Bone marrow (tissue), 2 donors: ENCODE data around the gene SLC25A21.

Source experiments
- DNase-seq, 2 donors: peaks; one replicate each; lab custom pipeline; 2025; lab: John Stamatoyannopoulos, UW

Gene SLC25A21

DNA sequence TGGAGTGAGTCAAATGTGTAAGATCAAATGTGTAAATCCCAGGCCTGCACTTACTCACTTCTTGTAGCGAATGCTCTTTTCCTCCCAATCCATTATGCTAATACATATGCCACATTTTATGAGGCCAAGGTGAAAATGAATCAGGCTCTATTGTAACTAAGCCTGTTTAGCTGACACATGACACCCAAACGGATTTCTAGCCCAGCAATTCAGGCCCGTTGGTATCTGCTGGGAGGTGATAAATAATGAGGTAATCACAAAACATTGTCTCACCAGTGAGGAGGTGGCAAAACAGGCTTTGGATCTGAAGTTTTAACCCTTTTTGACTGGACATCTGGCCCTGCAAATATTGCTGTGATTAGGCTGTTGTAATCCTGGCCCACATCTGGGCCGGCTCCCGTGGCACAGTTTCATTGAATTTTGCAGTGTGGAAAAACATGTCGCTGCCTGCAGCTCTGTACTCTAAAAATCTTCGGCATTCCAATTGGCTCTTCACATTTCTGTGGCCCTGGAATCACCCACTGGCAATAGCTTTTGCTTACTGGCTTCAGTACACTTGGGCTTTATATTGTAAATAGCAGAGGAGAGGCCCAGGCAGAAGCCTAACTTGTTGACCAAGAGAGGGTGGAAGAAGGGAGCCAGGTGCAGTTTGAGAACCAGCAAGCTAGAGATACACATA lies 404.7 kb downstream of the SLC25A21 start:
- no peak for DNase-seq

DNA sequence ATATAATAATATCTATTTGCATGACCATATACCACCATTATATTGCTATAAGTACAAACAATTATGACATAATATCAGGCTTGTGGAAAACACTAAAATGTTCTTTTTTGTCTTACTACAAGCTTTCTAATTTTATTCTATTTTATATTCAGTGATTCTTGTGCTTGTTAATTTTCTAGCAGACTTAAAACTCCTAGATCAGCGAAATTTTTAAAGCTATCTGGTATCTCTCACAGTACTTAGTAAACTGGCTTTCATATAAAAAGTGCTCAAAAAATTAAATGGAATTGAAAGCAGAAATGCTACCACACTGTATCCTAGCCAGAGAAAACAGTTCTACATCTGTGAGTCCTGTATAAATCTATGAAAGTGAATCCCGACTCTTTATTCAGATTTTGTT lies 405.4 kb downstream of the SLC25A21 start:
- DNase-seq, result no peak

- no peak for DNase-seq
These were observed 414.4 kb downstream of the SLC25A21 start for GRCh38 chr14:36757734-36758601.

DNA sequence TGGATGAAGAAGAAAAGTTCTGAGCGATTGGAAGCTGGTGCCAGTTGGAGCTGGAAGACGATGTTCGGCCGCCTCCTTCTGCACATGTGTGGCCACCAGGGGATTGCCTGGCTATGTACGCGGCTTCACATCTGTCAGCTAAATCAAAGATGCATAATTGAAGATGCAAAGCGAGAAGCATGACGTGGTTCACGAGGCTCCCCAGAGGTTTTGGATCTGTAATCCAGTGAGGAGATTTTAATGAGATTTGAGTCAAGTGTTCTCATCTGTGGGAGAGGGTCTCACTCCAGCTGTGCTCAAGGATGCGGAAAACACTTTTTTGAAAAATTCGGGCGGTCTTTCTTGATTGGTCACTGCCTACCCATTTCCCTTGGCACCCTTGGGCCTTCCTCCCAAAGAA lies 416.2 kb downstream of the SLC25A21 start:
- DNase-seq, result no peak

DNA sequence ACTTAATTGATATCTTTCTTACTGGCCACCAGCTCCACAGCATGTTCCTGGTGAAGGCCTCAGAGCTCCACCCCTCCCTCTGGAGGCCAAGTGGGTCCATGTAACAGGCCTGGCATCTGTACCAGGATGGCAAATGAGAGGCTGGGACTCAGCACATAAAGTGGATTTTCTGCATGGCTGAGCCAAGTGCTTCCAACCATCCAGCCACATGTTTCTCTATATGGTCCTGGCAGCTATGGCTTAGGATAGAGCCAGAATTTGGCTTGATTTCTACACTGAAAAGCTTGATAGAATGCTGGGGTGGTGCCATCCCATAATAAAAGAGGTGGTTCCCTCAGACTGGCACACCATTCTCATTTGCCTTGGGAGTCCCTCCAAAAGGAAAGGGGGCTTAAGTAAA lies 416.6 kb downstream of the SLC25A21 start:
- DNase-seq, result no peak

DNA sequence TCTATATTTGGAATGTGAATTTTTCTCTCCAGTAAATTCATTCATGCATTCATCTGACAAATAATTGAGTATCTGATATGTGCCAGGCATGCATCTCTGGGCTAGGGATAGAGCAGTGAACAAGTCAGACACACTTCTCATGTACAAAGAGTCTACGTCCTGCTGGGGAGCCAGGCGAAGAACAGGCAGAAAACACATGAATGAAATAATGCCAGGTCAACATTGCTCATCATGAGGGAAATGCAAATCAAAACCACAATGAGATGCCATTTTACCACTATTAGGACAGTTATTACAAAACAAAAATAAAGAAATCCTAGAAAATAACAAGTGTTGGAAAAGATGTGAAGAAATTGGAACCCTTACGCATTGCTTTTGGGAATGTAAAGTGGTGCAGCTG lies 420.5 kb downstream of the SLC25A21 start:
- DNase-seq, result no peak

- no peak for DNase-seq
These were observed 421.3 kb downstream of the SLC25A21 start for GRCh38 chr14:36751106-36751505.

GRCh38 chr14:36750244-36750643 lies 422.2 kb downstream of the SLC25A21 start:
- no peak for DNase-seq

DNA sequence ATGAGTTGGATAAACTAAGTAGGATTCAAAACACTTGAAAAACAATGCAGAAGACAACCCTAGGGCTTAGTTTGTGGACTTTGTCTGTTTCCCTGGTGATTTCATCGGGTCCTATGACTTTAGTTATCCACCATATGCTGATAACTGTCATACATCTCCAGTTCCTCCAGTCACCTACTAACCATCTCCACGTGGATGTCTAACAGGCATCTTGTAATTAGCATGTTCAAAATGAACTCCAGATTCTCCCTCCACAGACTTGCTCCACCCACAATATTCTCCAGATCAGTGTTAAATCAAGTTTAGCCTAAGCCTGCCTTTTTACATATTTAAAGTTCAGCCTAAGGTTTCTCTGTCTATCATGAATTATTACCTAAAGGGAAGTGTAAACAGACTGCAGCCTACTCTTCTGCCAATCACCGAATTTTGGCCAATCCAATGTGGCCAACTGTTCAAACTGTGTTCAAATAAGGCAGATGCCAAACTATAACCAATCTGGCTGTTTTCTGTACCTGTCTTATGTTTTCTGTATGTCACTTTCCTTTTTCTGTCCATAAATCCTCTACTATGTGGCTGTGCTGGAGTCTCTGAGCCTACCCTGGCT lies 423.7 kb downstream of the SLC25A21 start:
- DNase-seq, result no peak

GRCh38 chr14:36747411-36748184 lies 424.8 kb downstream of the SLC25A21 start:
- no peak for DNase-seq

DNA sequence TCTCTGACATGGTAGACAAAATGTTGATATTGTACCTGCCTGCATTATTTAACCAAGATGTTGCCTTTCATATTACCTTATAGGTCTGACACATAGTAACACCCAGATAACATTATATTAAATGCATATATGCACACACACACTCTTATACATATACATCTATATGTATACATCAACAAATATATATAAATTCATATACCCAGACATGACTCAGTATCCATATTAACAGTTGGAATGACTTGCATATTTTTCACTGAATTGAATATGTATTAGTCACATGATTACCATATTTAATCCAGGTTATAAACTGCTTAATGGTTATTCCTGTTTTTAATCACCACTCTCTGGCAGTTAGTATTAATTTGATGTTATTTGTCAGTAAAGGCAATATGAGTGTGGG lies 425.5 kb downstream of the SLC25A21 start:
- no peak for DNase-seq

DNA sequence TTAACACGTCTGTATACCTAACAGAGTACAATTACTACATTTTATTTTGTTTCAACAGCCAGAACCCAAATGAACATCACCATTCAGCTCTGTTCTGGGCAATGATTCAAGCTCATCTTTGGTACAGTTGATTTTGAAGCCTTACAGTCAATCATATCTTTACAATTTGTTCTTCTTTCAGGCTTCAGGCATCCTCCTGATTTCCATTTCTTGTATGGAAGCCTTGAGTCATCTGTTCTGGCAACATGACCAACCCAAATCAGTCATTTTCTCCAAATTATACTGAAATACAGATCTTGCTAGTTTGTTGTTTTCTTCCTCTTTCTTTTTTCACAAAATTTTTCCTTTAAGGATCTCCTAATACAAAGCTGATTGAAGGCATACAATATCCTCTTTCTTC lies 430.5 kb downstream of the SLC25A21 start:
- DNase-seq, result no peak

DNA sequence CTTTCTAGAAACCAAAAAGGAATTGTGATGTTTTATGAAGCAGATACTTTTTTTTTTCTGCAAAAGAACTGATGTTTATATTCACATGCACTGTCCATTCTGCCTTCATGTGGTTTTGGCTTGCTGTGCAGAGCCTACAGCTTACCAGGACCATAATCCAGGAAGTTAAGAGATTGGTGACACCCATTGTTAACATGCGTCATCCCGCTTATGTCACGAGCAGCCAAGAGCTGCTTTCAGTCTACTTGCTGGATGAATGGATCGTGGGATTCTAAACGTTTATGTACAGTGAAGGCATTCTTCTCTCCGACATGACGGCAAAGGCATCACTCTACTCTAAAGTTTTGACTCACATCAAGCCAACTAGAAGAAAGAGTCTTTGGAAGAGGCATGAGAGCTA lies 434.1 kb downstream of the SLC25A21 start:
- no peak for DNase-seq

GRCh38 chr14:36726128-36726527 lies 446.3 kb downstream of the SLC25A21 start:
- no peak for DNase-seq

- no peak for DNase-seq
These were observed 448.2 kb downstream of the SLC25A21 start for GRCh38 chr14:36724162-36724561.

DNA sequence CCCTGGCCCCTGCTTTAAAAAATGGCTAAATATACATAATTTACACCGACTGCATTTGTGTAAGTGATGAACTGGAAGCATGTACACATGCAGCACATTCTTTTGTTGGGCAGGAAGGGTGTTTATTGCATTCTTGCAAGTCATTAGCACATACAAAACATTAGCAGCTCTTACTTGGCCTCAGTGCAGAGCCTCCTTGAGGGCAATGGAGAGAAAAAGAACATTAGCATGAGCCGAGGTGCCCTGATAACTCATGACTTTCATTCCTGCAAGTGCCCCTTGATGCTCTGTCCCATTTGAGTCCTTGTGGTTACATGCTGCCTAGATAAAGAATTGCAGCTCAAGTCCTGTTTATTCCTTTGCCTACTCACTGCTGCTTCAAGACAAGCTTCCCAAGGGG lies 448.9 kb downstream of the SLC25A21 start:
- DNase-seq, result no peak

- no peak for DNase-seq
These were observed 450.5 kb downstream of the SLC25A21 start for GRCh38 chr14:36721877-36722276.

DNA sequence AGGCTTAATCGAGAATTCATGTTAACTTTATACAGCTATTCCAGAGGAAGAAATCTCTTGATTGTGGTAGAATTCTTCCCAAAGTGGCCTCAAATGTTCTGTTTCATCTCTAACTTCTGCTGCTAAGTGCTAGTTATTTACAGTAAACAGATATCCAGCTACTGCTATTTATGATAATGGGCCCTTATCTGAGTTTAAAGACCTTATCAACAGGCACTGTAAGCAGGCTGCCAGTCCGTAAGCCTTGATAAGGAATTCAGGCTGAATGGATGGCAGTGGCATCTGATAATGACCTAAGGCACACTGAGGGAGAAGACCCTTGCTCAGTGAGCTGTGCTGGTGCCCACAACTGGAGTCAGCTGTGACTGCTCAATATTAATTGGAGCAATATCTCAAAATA lies 451.7 kb downstream of the SLC25A21 start:
- no peak for DNase-seq

GRCh38 chr14:36719823-36720222 lies 452.6 kb downstream of the SLC25A21 start:
- DNase-seq, result no peak

- no peak for DNase-seq
These were observed 454.2 kb downstream of the SLC25A21 start for GRCh38 chr14:36718216-36718615.

- DNase-seq, result no peak
These were observed 455.0 kb downstream of the SLC25A21 start for GRCh38 chr14:36717363-36717762.

DNA sequence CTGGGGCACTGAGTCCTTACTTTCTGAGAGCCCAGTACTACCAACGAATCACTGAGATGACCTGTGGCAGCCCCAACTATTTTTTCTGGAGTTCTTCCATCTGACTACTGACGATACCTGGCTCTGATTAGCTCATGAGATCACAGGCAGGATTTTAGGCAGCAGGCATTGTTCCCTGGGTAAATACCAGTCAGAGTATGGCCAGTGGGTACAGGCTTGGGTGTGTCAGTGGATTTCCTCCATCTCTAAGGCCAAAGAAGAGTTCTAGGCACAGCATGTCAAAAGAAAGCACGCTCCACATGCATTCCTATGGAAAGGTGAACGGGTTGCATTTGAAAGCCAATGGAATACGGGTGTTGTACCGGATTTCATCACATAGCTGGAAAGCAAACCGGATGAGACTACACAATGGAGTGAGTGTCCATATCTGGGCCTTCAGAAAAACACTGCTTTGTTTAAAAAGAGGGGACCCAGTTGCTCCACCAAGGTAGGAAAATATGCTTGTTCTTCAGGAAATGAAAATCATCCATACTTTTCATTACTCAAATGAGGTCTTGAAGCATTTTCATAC lies 455.7 kb downstream of the SLC25A21 start:
- DNase-seq, result no peak
